NCI-H226 (cell line): Measurements from ENCODE around the gene H19.

ENCODE experiments used
- DNase-seq: peaks from one replicate; pipeline ENCODE4 v3.0.0-alpha.2; 2015

Gene H19

GRCh38 chr11:1982873-1983600 lies 14.6 kb downstream of the H19 start:
- DNase-seq = no peak

- DNase-seq = no peak
Observed at GRCh38 chr11:1979607-1980006, 18.0 kb downstream of the H19 start.

GRCh38 chr11:1978720-1979473 lies 18.7 kb downstream of the H19 start:
- DNase-seq = no peak

GRCh38 chr11:1975185-1975584 lies 22.5 kb downstream of the H19 start:
- no peak for DNase-seq

- no peak for DNase-seq
Observed at GRCh38 chr11:1970956-1971355, 26.7 kb downstream of the H19 start.

GRCh38 chr11:1969776-1970175 lies 27.9 kb downstream of the H19 start:
- no peak for DNase-seq

- DNase-seq = no peak
Observed at GRCh38 chr11:1969035-1969434, 28.6 kb downstream of the H19 start.

GRCh38 chr11:1968454-1969002 lies 29.1 kb downstream of the H19 start:
- DNase-seq = no peak

GRCh38 chr11:1967641-1968225 lies 29.9 kb downstream of the H19 start:
- DNase-seq = no peak

GRCh38 chr11:1966531-1966930 lies 31.1 kb downstream of the H19 start:
- no peak for DNase-seq

GRCh38 chr11:1964955-1965354 lies 32.7 kb downstream of the H19 start:
- no peak for DNase-seq

- no peak for DNase-seq
Observed at GRCh38 chr11:1964348-1964747, 33.3 kb downstream of the H19 start.

GRCh38 chr11:1963864-1964263 lies 33.8 kb downstream of the H19 start:
- DNase-seq = no peak

GRCh38 chr11:1959786-1960185 lies 37.9 kb downstream of the H19 start:
- DNase-seq = no peak

GRCh38 chr11:1958367-1958766 lies 39.3 kb downstream of the H19 start:
- DNase-seq = no peak

- no peak for DNase-seq
Observed at GRCh38 chr11:1953489-1954266, 44.0 kb downstream of the H19 start.

- DNase-seq = no peak
Observed at GRCh38 chr11:1952806-1953482, 44.7 kb downstream of the H19 start.

GRCh38 chr11:1949922-1950321 lies 47.7 kb downstream of the H19 start:
- DNase-seq = no peak

GRCh38 chr11:1949302-1949701 lies 48.3 kb downstream of the H19 start:
- no peak for DNase-seq

- DNase-seq = no peak
Observed at GRCh38 chr11:1948389-1948788, 49.3 kb downstream of the H19 start.

- DNase-seq = no peak
Observed at GRCh38 chr11:1947592-1948237, 49.9 kb downstream of the H19 start.
